ENCODE data around the gene NGB. TPM values are rescaled to one million over a fixed set of nuclear protein-coding genes. Genes with fewer than 3 reads are reported as not detected.
"Not testable (repeated sequence)": the region's sequence is repeated elsewhere in the genome, so short reads cannot be mapped to it uniquely, and the experiment has no call there.

The NGB gene
- total RNA-seq, 1 donor from 2014 or later = not detected

DNA sequence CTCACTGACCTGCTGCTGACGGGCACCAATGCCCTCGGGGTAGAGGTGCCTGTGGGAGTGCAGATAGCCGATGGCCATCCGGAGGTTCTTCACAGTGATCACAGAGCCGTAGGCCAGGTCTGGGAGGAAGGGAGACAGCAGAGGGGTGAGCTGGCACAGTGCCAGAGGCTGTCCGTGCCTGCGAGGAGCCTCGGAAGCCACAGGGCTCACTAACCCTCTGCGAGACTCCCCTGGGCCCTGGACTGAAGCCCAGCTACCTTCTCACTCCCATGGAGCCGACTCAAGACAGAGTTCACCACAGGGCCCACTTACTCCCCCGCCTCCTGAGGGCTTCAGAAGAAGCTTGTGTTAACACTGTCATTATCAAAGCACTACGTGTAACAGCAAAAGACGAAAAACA lies 25.1 kb upstream of the NGB start:
- no peak for DNase-seq (ENCODE audit: low spot score)

DNA sequence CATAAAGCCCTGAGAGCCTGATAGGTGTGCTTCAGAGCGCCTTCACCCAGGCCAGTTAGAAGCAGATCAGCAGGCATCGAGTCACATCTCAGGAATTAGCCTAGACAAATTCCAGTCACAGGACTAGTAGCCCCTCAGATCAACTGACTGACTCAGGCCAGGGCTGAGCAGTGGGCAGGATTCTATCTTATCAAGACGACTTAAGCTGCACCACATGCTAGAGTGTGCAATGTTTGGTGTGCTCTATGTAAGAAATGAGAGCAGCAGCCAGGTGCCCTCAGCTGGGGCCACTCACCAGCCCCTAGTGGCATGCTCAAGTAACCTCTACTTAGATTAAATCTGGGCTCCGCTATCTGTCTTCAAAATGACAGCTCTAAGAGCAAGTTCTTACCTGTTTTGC lies 19.7 kb upstream of the NGB start:
- DNase-seq (ENCODE audit: low spot score) = no peak

GRCh38 chr14:77286576-77286975 lies 15.6 kb upstream of the NGB start:
- no peak for DNase-seq (ENCODE audit: low spot score)

DNA sequence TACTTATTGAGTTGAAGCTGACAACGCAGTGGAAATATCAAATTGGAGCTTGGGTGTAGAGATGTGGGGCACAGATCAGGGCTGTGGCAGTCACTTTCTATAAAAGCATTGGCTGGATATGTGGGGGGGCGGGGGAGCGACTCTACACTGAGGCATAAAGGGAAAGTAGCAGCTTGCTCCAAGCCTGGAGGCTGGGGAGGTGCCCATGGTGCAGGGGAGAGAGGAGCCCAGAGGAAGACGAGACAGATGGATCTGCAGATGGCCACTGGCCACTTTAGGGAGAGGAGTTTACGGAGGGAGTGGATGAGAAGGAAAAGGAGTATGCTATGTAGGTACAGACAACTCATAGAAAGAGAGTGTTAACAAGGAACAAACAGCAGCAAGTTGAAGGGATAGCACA lies 13.5 kb upstream of the NGB start:
- no peak for DNase-seq (ENCODE audit: low spot score)

GRCh38 chr14:77284066-77284465 lies 13.1 kb upstream of the NGB start:
- no peak for DNase-seq (ENCODE audit: low spot score)

DNA sequence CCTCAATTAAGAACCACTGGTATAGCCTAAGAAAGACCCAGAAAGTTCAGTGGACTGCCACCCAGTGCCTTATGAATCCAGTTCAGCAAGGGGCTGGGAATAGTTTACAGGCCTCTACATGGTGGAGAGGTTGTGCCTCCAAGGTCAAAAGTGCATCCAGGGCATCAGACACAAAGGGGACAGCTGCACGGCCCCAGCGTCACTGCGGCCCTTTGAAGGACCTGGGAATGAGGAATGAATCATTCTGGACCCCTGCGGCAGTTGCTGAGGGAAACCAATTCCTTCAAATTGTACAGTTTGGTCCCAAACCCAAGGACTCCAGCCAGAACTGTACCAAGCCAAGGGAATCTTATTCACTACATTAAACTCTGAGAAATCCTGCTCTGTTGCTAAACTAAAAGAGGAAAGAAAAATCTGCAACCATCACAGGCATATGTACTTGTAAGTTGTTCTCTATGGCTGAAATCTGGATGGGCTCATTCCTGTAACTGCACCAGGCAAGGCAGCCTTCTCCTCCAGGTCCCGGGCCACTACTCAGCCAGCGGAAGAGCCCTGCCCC lies 10.9 kb upstream of the NGB start:
- DNase-seq (ENCODE audit: low spot score) = no peak

DNA sequence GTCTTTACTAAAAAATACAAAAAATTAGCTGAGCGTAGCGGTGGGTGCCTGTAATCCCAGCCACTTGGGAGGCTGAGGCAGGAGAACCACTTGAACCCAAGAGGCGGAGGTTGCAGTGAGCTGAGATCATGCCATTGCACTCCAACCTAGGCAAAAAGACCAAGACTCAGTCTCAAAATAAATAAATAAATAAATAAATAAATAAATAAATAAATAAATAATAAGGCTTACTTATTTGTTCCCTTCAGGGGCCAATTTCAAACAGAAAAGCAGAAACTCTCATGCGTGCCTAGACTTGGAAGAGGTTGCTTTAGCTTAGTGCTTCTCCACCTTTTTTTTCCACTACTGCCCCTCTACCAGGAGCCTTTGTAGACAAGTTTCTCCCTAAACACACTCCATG lies 9.9 kb upstream of the NGB start:
- not testable (repeated sequence) for DNase-seq (ENCODE audit: low spot score)

DNA sequence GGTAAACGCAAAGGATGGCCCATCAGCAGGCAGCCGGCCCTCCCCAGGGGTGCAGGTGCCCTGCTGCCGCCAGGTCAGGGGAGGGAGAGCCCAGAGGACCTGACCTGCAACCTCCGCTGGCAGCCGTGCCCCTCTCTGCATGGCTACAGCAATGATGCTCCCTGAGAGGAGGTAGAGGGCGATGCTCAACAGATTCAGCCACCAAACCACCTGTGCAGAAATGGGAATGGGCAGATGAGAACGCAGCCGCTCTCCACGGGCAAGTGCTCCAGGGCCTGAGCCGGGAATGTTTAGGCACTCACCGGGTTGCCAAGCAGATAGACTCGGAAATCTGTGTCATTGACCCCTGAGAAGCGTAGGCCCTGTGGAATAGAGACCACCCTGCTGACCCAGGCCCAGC lies 8.7 kb upstream of the NGB start:
- no peak for DNase-seq (ENCODE audit: low spot score)

- no peak for DNase-seq (ENCODE audit: low spot score)
These were observed 7.6 kb upstream of the NGB start for GRCh38 chr14:77278461-77279230.

- no peak for DNase-seq (ENCODE audit: low spot score)
These were observed 6.0 kb upstream of the NGB start for GRCh38 chr14:77276959-77277358.

- DNase-seq (ENCODE audit: low spot score) = no peak
These were observed 5.4 kb upstream of the NGB start for GRCh38 chr14:77276295-77276935.

- DNase-seq (ENCODE audit: low spot score) = no peak
These were observed 4.6 kb upstream of the NGB start for GRCh38 chr14:77275601-77276017.

DNA sequence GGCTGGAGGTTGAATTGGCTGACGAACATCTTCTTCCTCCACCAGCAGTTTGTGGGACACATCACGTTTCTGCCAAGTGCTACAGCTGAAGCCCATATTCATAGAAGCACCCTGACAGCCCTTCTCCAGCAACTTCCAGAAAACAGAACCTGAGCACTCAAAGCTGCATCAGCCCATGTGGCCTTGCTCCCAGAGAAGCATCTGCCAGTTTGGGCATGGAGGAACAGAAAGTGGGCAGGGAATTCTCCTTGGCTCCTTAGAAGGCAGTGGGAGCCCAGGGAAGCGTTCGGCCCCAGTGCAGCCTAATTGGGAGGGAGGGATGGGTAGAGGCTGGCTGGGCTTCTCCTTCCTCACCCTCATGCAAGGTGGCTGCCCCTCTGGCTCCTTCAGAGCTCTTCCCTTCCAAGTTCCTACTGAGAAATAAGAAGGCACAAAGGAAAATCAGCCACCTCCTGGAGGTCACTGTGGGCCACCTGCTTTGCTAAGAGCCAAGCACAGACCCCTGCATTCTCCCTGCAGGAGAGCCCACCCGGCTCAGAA lies 4.1 kb upstream of the NGB start:
- no peak for DNase-seq (ENCODE audit: low spot score)

GRCh38 chr14:77273796-77274195 lies 2.8 kb upstream of the NGB start:
- DNase-seq (ENCODE audit: low spot score) = no peak

- DNase-seq (ENCODE audit: low spot score) = no peak
These were observed 1.3 kb upstream of the NGB start for GRCh38 chr14:77272261-77272660.

GRCh38 chr14:77270361-77271112 lies 469 bp downstream of the NGB start:
- DNase-seq (ENCODE audit: low spot score) = no peak

DNA sequence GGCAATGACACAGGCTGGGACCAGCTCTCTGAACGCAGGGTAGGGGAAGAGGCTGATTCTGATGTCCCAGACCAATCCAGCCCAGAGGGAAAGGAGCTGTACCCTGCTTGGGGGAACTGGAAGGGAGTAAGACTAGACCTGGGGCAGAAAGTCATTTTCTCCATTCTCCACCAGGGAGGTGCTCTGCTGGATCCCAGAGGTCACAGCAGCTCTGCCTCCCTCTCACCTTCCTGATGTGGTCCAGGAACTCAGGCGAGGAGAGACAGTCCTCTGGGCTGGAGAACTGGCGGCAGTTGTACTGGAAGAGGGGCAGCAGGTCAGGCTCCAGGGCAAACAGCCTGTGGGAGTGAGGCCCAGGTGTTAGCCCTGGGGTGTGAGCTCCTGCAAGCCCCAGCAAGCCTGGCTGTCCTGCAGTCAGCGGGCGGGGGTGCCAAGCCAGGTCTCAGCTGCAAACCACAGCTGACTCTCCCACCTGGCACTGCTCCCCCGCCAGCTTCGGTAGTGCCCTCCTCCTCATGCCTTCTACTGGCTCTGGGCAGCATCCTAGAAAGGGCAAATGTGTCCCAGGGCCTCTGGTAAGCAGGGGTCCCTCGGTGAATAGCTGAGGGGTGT lies 1.9 kb downstream of the NGB start:
- no peak for DNase-seq (ENCODE audit: low spot score)

- no peak for DNase-seq (ENCODE audit: low spot score)
These were observed 2.9 kb downstream of the NGB start for GRCh38 chr14:77267937-77268699.

DNA sequence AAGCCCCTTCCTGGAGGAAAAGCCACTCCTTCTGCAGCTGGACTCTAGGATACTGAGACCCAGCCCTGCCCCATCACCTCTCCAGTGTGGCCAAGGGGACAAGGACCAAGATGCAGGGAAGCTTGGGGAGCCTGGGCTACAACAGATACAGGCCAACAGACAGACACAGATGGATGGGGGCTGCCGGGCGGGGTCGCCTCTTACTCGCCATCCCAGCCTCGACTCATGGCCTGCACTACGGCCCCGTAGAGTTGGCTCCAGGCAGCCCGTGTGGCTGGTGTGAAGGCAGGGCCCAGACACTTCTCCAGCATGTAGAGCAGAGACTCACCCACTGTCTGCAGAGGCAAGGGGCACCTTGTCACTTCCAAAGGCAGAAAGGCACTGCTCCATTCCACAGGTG lies 4.7 kb downstream of the NGB start:
- no peak for DNase-seq (ENCODE audit: low spot score)

- no peak for DNase-seq (ENCODE audit: low spot score)
These were observed 5.3 kb downstream of the NGB start for GRCh38 chr14:77265561-77266335.
